Brain microvascular endothelial cell (primary cell): ENCODE results near the gene TMEM150B.

ENCODE experiments used
- DNase-seq: peaks from one replicate; pipeline ENCODE4 v3.0.0-alpha.2; 2020
- H3K27ac ChIP-seq: fragments of 250-450 bp; sonication (Bioruptor Pico); 2 replicates; pipeline ENCODE4 v1.5.1; 2020; ENCODE audit warnings: mild to moderate bottlenecking, moderate library complexity
- H3K27me3 ChIP-seq: fragments of 250-450 bp; sonication (Bioruptor Pico); replicated peaks from 2 replicates; pipeline ENCODE4 v1.5.1; 2020; ENCODE audit warnings: mild to moderate bottlenecking
- H3K36me3 ChIP-seq: fragments of 250-450 bp; sonication (Bioruptor Pico); replicated peaks from 2 replicates; pipeline ENCODE4 v1.5.1; 2020; ENCODE audit warnings: mild to moderate bottlenecking
- H3K4me3 ChIP-seq: 2 replicates; pipeline ENCODE4 v1.5.1; 2011; ENCODE audit warnings: low read depth, mild to moderate bottlenecking, control low read depth, low read length, moderate library complexity
- in situ Hi-C: cut with HindIII; loops from 2 replicates; pipeline ENCODE4 v1.10.0; 2017; ENCODE audit warnings: low sequenced_read_pairs, low pct_ligation_motif_present
- TF ChIP-seq, protein P1 (sequence below): IDR thresholded peaks from 2 replicates; pipeline ENCODE4 v1.5.1; 2011; ENCODE audit warnings: low read depth, mild to moderate bottlenecking, moderate library complexity, low read length, control low read depth, inconsistent platforms; ENCODE audit errors: missing control alignments

TMEM150B gene

DNA sequence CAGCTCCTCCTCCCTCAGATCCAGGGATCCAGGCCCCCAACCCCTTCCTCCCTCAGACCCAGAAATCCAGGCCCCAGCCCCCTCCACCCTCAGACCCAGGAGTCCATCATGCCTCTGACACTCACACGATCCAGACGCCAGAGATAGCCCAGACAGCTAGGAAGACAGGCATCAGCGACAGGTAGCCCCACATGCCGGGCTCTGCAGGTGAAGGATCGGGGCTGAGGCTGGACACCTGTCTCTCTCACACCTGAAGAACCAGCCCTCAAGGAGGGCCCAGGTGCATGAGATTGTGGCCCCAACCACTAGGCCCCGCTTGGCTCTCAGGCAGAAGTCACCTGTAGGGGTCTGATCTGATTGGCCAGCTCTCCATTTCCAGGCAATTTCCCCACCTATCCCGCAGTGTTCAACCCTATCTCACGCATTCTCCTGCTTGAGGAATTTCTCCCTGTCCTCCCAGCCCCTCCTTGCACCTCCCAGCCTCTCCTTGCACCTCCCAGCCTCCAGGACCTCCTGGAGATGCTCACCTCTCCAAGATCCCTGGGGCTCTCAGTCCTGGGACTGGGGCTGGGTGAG is 4.2 kb downstream of the TMEM150B start:
- Histone ChIP-seq H3K36me3 (no peaks in the 10 kb centered on the region), H3K27ac (no peak overlapping the region), H3K27me3 (no peaks in the 10 kb centered on the region), H3K4me3 (no peak overlapping the region)
- TF ChIP-seq, protein P1, sequence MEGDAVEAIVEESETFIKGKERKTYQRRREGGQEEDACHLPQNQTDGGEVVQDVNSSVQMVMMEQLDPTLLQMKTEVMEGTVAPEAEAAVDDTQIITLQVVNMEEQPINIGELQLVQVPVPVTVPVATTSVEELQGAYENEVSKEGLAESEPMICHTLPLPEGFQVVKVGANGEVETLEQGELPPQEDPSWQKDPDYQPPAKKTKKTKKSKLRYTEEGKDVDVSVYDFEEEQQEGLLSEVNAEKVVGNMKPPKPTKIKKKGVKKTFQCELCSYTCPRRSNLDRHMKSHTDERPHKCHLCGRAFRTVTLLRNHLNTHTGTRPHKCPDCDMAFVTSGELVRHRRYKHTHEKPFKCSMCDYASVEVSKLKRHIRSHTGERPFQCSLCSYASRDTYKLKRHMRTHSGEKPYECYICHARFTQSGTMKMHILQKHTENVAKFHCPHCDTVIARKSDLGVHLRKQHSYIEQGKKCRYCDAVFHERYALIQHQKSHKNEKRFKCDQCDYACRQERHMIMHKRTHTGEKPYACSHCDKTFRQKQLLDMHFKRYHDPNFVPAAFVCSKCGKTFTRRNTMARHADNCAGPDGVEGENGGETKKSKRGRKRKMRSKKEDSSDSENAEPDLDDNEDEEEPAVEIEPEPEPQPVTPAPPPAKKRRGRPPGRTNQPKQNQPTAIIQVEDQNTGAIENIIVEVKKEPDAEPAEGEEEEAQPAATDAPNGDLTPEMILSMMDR: no peak
- DNase-seq: no peak
- in situ Hi-C loops: no loop called here

DNA sequence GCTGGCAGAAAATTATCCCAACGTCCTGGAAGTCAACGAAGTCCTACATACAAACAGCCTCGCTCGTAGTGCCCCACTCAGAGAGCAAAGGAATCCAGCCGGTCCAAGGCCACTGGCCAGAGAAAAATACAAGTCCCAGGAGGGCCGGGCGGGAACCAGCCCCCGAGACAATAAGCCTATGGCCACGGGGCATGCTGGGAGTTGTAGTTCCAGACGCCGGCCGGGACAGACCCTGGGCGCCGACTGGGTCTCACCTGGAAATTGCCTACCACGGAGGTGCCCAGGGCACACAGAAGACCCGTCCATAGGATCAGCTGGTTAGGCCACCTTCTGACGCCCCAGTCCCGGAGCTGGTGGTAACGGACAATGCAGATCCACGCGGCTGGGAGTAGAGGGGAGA is 5.4 kb downstream of the TMEM150B start:
- H3K27me3 ChIP-seq: no peaks in the 10 kb centered on the region
- H3K4me3 ChIP-seq: peak overlapping the region; percentile 37
- DNase-seq: peak; percentile 42
- TF ChIP-seq, protein P1: no peak
- no peak overlapping the region for H3K27ac ChIP-seq
- H3K36me3 ChIP-seq: no peaks in the 10 kb centered on the region
- in situ Hi-C loops: no loop called here

DNA sequence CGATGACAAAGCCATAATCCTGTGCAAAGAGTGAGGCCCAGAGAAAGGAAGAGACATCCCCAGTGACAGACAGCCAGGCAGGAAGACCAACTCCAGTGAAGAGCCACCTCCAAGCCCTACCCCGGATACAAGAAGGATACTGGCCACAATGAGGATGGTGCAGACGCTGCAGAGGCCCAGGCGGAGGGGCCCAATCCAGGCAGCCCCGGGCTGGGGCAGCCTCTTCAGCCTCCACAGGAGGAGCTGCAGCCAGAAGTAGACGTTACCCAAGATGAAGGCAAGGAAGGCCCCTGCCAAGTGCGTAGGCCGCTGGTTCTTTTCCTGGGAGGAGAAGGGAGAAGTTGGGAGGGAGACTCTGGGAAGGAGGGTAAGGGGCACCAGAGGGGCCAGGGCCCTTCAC is 8.5 kb downstream of the TMEM150B start:
- TF ChIP-seq, protein P1: no peak
- H3K4me3 ChIP-seq: no peak overlapping the region
- in situ Hi-C loops: no loop called here
- DNase-seq: no peak
- H3K27ac ChIP-seq: no peak overlapping the region
- H3K36me3 ChIP-seq: no peaks in the 10 kb centered on the region
- H3K27me3 ChIP-seq: no peaks in the 10 kb centered on the region

DNA sequence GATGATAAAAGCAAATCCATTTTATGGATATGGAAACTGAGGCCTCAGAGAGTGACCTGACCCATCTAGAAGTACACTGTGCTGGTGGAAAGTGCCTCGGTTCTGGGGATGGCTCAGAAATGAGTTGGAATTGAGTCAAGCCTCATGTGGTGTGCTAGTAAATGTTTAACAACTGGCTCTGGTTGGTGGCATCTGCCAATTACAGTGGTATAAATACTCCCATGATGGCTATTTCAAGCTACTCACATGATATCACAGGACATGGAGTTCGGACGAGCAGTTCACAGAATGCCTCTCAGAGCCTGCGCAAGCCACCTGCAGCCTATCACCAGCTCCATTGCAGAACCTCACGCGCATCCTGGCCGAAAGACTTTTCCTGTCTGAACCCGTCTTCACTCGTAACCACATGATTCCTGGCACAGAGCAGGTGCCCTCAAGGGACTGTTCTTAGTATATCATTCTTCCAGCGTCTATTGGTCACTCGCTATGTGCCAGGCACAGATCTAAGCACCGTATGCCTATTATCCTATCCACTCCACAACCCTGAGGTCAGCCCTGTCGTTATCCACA is 9.1 kb downstream of the TMEM150B start:
- H3K27ac ChIP-seq: no peak overlapping the region
- no peaks in the 10 kb centered on the region for H3K27me3 ChIP-seq
- TF ChIP-seq, protein P1: no peak
- DNase-seq: no peak
- H3K4me3 ChIP-seq: no peak overlapping the region
- H3K36me3 ChIP-seq: no peaks in the 10 kb centered on the region
- in situ Hi-C loops: no loop called here

DNA sequence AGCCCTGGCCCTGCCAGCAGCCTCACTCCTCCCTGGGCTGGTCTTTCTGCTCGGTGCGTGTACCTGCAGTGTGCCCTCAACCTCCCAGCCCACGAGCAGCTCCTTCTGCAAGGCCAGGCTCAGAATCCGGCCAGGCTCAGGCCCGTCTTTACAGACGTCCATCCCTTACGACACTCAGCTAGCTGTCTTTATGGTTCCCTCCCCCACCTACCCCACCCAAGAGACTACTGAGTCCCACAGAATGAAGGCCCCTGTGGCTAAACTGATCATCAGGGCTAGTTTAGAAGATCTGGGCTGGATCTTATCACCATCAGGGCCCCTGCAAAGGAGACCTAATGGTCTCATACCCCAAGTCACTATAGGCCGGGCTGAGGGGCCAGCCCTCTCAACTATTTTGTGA is 10.7 kb downstream of the TMEM150B start:
- no peak overlapping the region for H3K27ac ChIP-seq
- no peaks in the 10 kb centered on the region for H3K27me3 ChIP-seq
- H3K36me3 ChIP-seq: peaks cover 1% of the 10 kb centered on the region
- TF ChIP-seq, protein P1: no peak
- in situ Hi-C loops: no loop called here
- H3K4me3 ChIP-seq: no peak overlapping the region
- no peak for DNase-seq
